Thymus (tissue), 14 donors: ENCODE data around the gene PACSIN1. TPM values are rescaled to one million over a fixed set of nuclear protein-coding genes. Genes with fewer than 3 reads are reported as not detected.

Experiments used
- DNase-seq, 9 donors: peaks; one replicate each; pipeline ENCODE4 v3.0.0-alpha.2; 2013; ENCODE audit warnings: low spot score in 9 of 9, low read depth in 6 of 9, missing footprints in 1 of 9
- H3K27ac ChIP-seq, 2 donors: one replicate each; pipeline ENCODE4 v1.5.1; 2013; ENCODE audit warnings: control low read depth in 1 of 2, low read depth in 1 of 2, low read length in 1 of 2, mild to moderate bottlenecking in 1 of 2, moderate library complexity in 1 of 2
- H3K27me3 ChIP-seq, 2 donors: one replicate each; pipeline ENCODE4 v1.5.1; 2013; ENCODE audit warnings: low read length in 1 of 2; ENCODE audit not compliant: control insufficient read depth in 2 of 2, insufficient read depth in 1 of 2
- H3K36me3 ChIP-seq, 2 donors: one replicate each; pipeline ENCODE4 v1.5.1; 2013; ENCODE audit warnings: low read length in 1 of 2, mild to moderate bottlenecking in 1 of 2, moderate library complexity in 1 of 2; ENCODE audit not compliant: control insufficient read depth in 2 of 2, insufficient read depth in 2 of 2
- H3K4me1 ChIP-seq, 2 donors: one replicate each; pipeline ENCODE4 v1.5.1; 2013; ENCODE audit warnings: low read length in 2 of 2; ENCODE audit not compliant: control insufficient read depth in 2 of 2, insufficient read depth in 2 of 2
- H3K4me3 ChIP-seq, 2 donors: one replicate each; pipeline ENCODE4 v1.5.1; 2013; ENCODE audit warnings: low read length in 2 of 2, control low read depth in 1 of 2, mild to moderate bottlenecking in 1 of 2
- H3K9me3 ChIP-seq, 2 donors: one replicate each; pipeline ENCODE4 v1.5.1; 2013; ENCODE audit warnings: low read length in 1 of 2, mild to moderate bottlenecking in 1 of 2; ENCODE audit not compliant: control insufficient read depth in 2 of 2, insufficient read depth in 1 of 2
- WGBS: extraction: QIAGEN DNeasy Blood & Tissue Kit; methylation state at CpG from one replicate; pipeline ENCODE4 v1.1.7; 2013; 5-methylcytosine and 5-hydroxymethylcytosine counted together
- long read RNA-seq, 10 donors: transcript quantifications; one replicate each; lab custom pipeline, GENCODE V29; 2026
- polyA plus RNA-seq: library from polyadenylated mRNA; stranded (reverse); fragments of 200-250 nt; gene quantifications from one replicate; pipeline ENCODE4 v1.2.3, GENCODE V29; 2013
- total RNA-seq: library from RNA; stranded (reverse); fragments of 120-200 nt; gene quantifications from one replicate; pipeline ENCODE4 v1.2.4, GENCODE V29; 2013
- donor health status: healthy.

Gene PACSIN1, protein sequence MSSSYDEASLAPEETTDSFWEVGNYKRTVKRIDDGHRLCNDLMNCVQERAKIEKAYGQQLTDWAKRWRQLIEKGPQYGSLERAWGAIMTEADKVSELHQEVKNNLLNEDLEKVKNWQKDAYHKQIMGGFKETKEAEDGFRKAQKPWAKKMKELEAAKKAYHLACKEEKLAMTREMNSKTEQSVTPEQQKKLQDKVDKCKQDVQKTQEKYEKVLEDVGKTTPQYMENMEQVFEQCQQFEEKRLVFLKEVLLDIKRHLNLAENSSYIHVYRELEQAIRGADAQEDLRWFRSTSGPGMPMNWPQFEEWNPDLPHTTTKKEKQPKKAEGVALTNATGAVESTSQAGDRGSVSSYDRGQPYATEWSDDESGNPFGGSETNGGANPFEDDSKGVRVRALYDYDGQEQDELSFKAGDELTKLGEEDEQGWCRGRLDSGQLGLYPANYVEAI
- total RNA-seq = 1.7 TPM
- 1.2 TPM for polyA plus RNA-seq
- long read RNA-seq, donor 1 = 0 reads
- long read RNA-seq, donor 2 = 0 reads
- long read RNA-seq, donor 3, partial matches to known transcripts = 0 of 1 reads
- long read RNA-seq, donor 3, other reads (novel, unspliced or antisense) = 0 of 1 reads
- long read RNA-seq, donor 4 = 0 reads
- long read RNA-seq, donor 5, full-length matches to known transcripts = 2 of 2 reads
- long read RNA-seq, donor 5, partial matches to known transcripts = 0 of 2 reads
- long read RNA-seq, donor 5, other reads (novel, unspliced or antisense) = 0 of 2 reads
- long read RNA-seq, donor 6 = 0 reads
- long read RNA-seq, donor 7 = 0 reads
- long read RNA-seq, donor 8 = 0 reads
- long read RNA-seq, donor 9 = 0 reads
- long read RNA-seq, donor 10 = 0 reads

- Histone ChIP-seq H3K27me3 (peaks cover 7 to 37% of the 10 kb centered on the region in 2 donors), H3K4me1 (peaks cover 0 to 15% of the 10 kb centered on the region in 2 donors), H3K27ac (no peak within 1 kb of the TSS), H3K36me3 (no peaks in the 10 kb centered on the region), H3K9me3 (no peaks in the 10 kb centered on the region), H3K4me3 (peak within 1 kb of the TSS in 1 of 2 donors; percentile 43)
- peak in 3 of 9 donors; percentile 19 to 49 (median 42) for DNase-seq
- WGBS = 5% methylated on average over 67 of the region's 67 CpGs
Observed at GRCh38 chr6:34465531-34466241, at the start of gene PACSIN1. TSS of gene PACSIN1 (plus strand) at chr6:34466076. CDS start at chr6:34526306, 60,230 bp downstream.

DNA sequence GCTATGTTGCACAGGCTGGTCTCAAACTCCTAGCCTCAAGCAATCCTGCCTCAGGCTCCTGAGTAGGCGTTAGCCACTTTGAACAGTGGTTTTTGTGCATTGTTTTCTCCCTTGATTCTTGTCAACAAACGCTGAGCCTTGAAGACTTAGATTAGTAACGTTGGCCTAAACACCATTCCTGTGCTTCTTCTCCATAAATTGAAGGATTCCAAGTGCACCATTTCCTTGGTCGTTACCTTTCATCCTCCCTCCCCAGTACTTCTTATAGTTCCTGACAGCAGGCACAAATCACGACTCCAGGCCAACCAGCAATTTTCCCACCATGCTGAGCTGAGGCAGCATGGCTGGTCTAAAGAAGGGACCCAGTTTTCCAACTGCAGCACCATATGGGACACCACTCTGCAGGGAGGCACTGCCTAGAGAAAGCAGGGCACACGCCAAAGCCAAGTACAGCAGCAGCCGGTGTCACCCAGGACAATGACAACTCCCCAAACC is 49.0 kb upstream of the PACSIN1 start:
- Histone ChIP-seq H3K27ac (no peak overlapping the region), H3K9me3 (no peaks in the 10 kb centered on the region), H3K27me3 (no peaks in the 10 kb centered on the region), H3K4me3 (no peak overlapping the region), H3K4me1 (peaks cover 0 to 4% of the 10 kb centered on the region in 2 donors), H3K36me3 (peaks cover 53 to 76% of the 10 kb centered on the region in 2 donors)
- DNase-seq = no peak
- WGBS = 97% methylated on average over 7 of the region's 7 CpGs

DNA sequence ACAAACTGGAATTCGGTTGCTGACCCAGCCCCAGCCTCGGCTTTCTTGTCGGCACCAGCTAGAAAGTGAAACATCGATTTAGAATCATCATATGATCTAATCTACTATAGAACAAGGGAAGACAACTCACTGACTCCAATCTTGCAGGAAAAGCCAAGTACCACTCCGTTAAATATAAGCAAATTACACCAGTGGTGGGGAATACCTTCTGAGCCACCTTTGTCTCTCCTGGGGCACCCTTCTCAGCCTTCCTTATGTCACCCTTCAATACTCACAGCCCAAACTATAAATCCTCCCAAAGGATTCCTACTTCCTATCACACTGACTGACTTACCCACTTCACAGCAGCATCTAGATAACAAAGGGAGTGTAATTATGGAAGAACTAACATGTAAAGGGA is 47.5 kb upstream of the PACSIN1 start:
- 95% methylated on average over 5 of the region's 5 CpGs for WGBS
- DNase-seq = no peak
- Histone ChIP-seq H3K4me3 (no peak overlapping the region), H3K27ac (no peak overlapping the region), H3K27me3 (no peaks in the 10 kb centered on the region), H3K9me3 (no peaks in the 10 kb centered on the region), H3K36me3 (peaks cover 64 to 83% of the 10 kb centered on the region in 2 donors), H3K4me1 (peaks cover 0 to 4% of the 10 kb centered on the region in 2 donors)

GRCh38 chr6:34423254-34423653 is 42.6 kb upstream of the PACSIN1 start:
- Histone ChIP-seq H3K9me3 (no peaks in the 10 kb centered on the region), H3K4me3 (no peak overlapping the region), H3K36me3 (peaks cover 50 to 66% of the 10 kb centered on the region in 2 donors), H3K27ac (no peak overlapping the region), H3K4me1 (peaks cover 0 to 11% of the 10 kb centered on the region in 2 donors), H3K27me3 (no peaks in the 10 kb centered on the region)
- 99% methylated on average over 5 of the region's 5 CpGs for WGBS
- no peak for DNase-seq

DNA sequence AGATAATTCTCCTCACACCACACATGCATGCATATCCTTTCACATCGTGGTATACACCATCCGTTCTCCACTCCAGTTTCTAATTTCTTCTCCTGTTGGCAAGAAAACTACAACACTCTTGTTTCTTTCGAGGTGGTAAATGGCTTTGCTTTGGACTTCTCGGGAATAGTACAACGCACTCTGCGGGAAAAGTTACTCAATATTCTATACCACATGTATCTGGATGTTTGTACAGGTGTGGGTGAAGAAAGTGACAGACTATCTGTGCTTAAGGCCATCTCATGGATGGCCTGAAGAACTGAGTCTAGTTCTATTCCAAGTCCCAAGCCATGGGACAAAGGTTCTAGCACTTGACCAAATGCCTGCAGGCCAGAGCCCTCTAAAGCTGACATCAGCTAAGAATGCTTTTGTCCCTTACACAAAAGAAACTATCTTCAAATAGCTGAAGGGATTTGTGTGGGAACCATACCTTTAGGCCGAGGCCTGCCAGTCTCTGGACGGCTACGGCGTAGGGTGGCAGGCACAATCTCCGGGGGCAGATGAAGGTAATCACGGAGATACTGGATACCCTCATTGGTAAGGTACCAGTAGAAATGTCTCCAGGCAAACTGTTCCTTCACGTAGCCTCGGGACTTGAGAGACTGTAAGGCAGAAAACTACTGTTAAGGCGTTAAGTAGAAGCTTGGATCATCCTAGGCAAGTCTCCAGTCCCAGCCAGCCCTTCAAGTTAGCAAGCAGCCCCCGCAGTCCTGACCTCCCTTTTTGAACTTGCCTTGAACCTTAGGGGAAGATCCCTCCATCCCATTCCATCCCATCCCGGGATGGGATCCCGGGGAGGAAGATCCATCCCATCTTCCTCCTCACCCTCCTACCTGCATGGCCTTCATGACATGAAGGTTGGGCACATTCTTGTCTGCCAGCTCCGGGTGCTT is 41.4 kb upstream of the PACSIN1 start:
- Histone ChIP-seq H3K4me3 (peak overlapping the region; percentile 66 to 91), H3K27ac (peak overlapping the region in 1 of 2 donors; percentile 11), H3K9me3 (no peaks in the 10 kb centered on the region), H3K36me3 (peaks cover 42 to 55% of the 10 kb centered on the region in 2 donors), H3K4me1 (peaks cover 0 to 11% of the 10 kb centered on the region in 2 donors), H3K27me3 (no peaks in the 10 kb centered on the region)
- WGBS = 91% methylated on average over 19 of the region's 19 CpGs
- DNase-seq = no peak

DNA sequence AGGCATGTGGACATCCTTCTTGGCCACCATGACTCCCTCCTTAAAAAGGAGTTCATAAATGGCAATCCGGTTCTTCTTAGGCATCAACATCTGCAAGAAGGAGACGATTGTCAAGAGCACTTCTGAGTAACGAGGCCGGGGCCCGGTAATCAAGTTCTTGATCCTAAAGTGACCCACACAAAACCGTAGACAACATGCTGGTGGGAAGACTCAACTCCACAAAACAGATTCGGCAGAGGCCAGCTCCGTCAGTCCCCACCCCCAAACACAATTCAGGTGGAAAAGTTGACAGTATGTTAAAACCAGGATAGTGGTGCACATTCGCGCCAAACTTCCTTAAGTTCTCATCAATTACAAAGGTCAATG is 40.8 kb upstream of the PACSIN1 start:
- Histone ChIP-seq H3K4me1 (peaks cover 0 to 11% of the 10 kb centered on the region in 2 donors), H3K9me3 (no peaks in the 10 kb centered on the region), H3K27ac (peak overlapping the region; percentile 77 to 78), H3K4me3 (peak overlapping the region; percentile 66 to 91), H3K36me3 (peaks cover 36 to 49% of the 10 kb centered on the region in 2 donors), H3K27me3 (no peaks in the 10 kb centered on the region)
- peak in 1 of 9 donors; percentile 18 for DNase-seq
- WGBS = 13% methylated on average over 10 of the region's 10 CpGs

- Histone ChIP-seq H3K9me3 (no peaks in the 10 kb centered on the region), H3K36me3 (peaks cover 31 to 43% of the 10 kb centered on the region in 2 donors), H3K4me3 (peak within 1 kb of the TSS; percentile 66 to 91), H3K4me1 (peaks cover 0 to 11% of the 10 kb centered on the region in 2 donors), H3K27ac (peak within 1 kb of the TSS; percentile 77 to 83), H3K27me3 (no peaks in the 10 kb centered on the region)
- WGBS = under 1% methylated on average over 57 of the region's 58 CpGs
- peak; percentile 71 to 93 (median 86) for DNase-seq
Observed at GRCh38 chr6:34425498-34426410, 40.1 kb upstream of the PACSIN1 start, which contains the start of gene RPS10. TSS of gene RPS10 (minus strand) at chr6:34426069. CDS start at chr6:34425221, 848 bp downstream.
